Endodermal cell (in vitro differentiated cells): ENCODE measurements around the gene EXD3. TPM values are rescaled to one million over a fixed set of nuclear protein-coding genes. Genes with fewer than 3 reads are reported as not detected.
"Not testable (repeated sequence)": the region's sequence is repeated elsewhere in the genome, so short reads cannot be mapped to it uniquely, and the experiment has no call there.

Experiments
- DNase-seq: peaks from one replicate; pipeline ENCODE4 v3.0.0-alpha.2; 2017
- H3K27ac ChIP-seq: 2 replicates; pipeline ENCODE4 v1.5.1; 2013; ENCODE audit warnings: mild to moderate bottlenecking, low read depth, low read length, moderate library complexity
- H3K27me3 ChIP-seq: 2 replicates; pipeline ENCODE4 v1.6.1; 2013; ENCODE audit warnings: mild to moderate bottlenecking, low read length, moderate library complexity; ENCODE audit not compliant: insufficient read depth, control insufficient read depth, poor library complexity, severe bottlenecking
- H3K36me3 ChIP-seq: 2 replicates; pipeline ENCODE4 v1.7.0; 2013; ENCODE audit warnings: mild to moderate bottlenecking, low read length, moderate library complexity; ENCODE audit not compliant: control insufficient read depth, insufficient read depth
- H3K4me1 ChIP-seq: one replicate; pipeline ENCODE4 v1.7.0; 2013; ENCODE audit warnings: low read length; ENCODE audit not compliant: control insufficient read depth, insufficient read depth
- H3K4me3 ChIP-seq: 2 replicates; pipeline ENCODE4 v1.5.1; 2013; ENCODE audit warnings: mild to moderate bottlenecking, low read length, moderate library complexity
- H3K9ac ChIP-seq: 2 replicates; pipeline ENCODE4 v1.6.1; 2013; ENCODE audit warnings: mild to moderate bottlenecking, low read length, moderate library complexity; ENCODE audit not compliant: poor library complexity, severe bottlenecking; ENCODE audit errors: extremely low read depth
- H3K9me3 ChIP-seq: 2 replicates; pipeline ENCODE4 v1.6.1; 2013; ENCODE audit warnings: mild to moderate bottlenecking, low read length, moderate library complexity; ENCODE audit not compliant: control insufficient read depth
- H3K27ac Mint-ChIP-seq: 2 replicates; pipeline ENCODE4 v1.8.0; 2020; ENCODE audit warnings: mixed read lengths
- H3K27me3 Mint-ChIP-seq: 2 replicates; pipeline ENCODE4 v1.8.0; 2021; ENCODE audit warnings: mild to moderate bottlenecking, mixed read lengths; ENCODE audit not compliant: insufficient read depth
- H3K36me3 Mint-ChIP-seq: 2 replicates; pipeline ENCODE4 v1.8.0; 2020; ENCODE audit warnings: low read depth, mixed read lengths
- H3K4me1 Mint-ChIP-seq: 2 replicates; pipeline ENCODE4 v1.8.0; 2020; ENCODE audit warnings: mixed read lengths
- H3K4me3 Mint-ChIP-seq: 2 replicates; pipeline ENCODE4 v1.8.0; 2020; ENCODE audit warnings: mild to moderate bottlenecking, moderate library complexity, mixed read lengths
- H3K9me3 Mint-ChIP-seq: 2 replicates; pipeline ENCODE4 v1.8.0; 2020; ENCODE audit warnings: mild to moderate bottlenecking, mixed read lengths
- WGBS, 2 experiments: methylation state at CpG; one replicate each; pipeline versions ENCODE4 v1.1.5 to v1.1.7; 2013; ENCODE audit warnings: missing lambda C conversion rate in 2 of 2, mixed read lengths in 1 of 2; ENCODE audit not compliant: insufficient coverage in 1 of 2, insufficient read length in 1 of 2; 5-methylcytosine and 5-hydroxymethylcytosine counted together
- total RNA-seq, 2 donors: library from RNA; stranded (reverse); fragmentation: NEBNext Ultra II Directional in 1 of 2; extraction: Animal tissue kit (Norgen Biotek cat#: 25700) in 1 of 2; gene quantifications; 2 replicates in 1 of 2; 3 replicates in 1 of 2; pipeline ENCODE4 v1.2.1, GENCODE V29; 2021
- TF ChIP-seq, protein P1 (sequence below): fragments of 200-600 bp; sonication (generic); conservative IDR thresholded peaks from 2 replicates; pipeline ENCODE4 v1.5.0; 2021; ENCODE audit warnings: antibody characterized with exemption, mild to moderate bottlenecking

EXD3 gene
- total RNA-seq, 2 donors from 2014 or later = 15.5 to 31.0 TPM

DNA sequence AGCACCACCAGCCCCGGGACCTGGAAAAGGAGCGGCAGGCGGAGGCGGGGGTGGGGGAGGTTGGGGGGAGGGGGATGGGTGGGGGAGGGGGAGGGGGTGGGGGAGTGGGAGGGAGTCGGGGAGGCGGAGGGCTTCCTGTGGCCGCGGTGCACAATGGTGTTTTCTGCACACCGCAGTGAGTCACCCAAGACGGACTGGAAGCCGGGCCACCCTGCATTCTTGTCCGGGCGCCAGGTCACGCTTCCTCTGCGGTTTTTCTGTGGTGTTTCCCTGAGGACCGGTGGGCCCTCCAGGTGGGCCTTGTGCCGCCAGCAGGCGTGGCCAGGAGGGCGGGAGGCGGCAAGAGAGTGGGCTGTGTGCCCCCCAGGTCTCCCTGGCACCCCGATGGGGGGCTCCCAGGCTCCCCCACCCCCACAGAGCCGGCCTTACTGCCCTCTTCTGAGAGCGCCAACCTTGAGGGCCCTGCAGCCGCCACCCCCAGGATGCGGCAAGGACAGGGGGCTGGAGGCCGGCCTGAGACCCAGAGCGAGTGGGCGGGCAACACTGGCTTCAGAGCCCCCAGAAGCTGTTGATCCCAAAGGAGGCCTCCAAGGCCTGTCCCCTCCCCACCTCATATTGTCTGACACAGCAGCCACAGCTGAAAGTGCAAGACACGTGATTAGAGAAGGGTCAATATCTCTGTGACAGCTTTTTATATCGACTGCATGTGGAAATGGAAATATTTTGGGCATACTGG is 11.1 kb downstream of the EXD3 start:
- Mint-ChIP-seq H3K27ac (no peak overlapping the region), H3K27me3 (no peaks in the 10 kb centered on the region), H3K36me3 (peaks cover 6% of the 10 kb centered on the region), H3K4me3 (no peak overlapping the region), H3K9me3 (no peaks in the 10 kb centered on the region), H3K4me1 (no peaks in the 10 kb centered on the region)
- no peaks in the 10 kb centered on the region for H3K4me1 ChIP-seq
- no peaks in the 10 kb centered on the region for H3K36me3 ChIP-seq
- H3K27me3 ChIP-seq = no peaks in the 10 kb centered on the region
- DNase-seq = no peak
- WGBS, 2 experiments = 89 to 92% methylated on average over 14 to 24 of the region's 30 CpGs
- no peak overlapping the region for H3K4me3 ChIP-seq
- no peak overlapping the region for H3K27ac ChIP-seq
- H3K9ac ChIP-seq = no peak overlapping the region
- H3K9me3 ChIP-seq = no peaks in the 10 kb centered on the region
- TF ChIP-seq, protein P1, sequence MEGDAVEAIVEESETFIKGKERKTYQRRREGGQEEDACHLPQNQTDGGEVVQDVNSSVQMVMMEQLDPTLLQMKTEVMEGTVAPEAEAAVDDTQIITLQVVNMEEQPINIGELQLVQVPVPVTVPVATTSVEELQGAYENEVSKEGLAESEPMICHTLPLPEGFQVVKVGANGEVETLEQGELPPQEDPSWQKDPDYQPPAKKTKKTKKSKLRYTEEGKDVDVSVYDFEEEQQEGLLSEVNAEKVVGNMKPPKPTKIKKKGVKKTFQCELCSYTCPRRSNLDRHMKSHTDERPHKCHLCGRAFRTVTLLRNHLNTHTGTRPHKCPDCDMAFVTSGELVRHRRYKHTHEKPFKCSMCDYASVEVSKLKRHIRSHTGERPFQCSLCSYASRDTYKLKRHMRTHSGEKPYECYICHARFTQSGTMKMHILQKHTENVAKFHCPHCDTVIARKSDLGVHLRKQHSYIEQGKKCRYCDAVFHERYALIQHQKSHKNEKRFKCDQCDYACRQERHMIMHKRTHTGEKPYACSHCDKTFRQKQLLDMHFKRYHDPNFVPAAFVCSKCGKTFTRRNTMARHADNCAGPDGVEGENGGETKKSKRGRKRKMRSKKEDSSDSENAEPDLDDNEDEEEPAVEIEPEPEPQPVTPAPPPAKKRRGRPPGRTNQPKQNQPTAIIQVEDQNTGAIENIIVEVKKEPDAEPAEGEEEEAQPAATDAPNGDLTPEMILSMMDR = no peak

DNA sequence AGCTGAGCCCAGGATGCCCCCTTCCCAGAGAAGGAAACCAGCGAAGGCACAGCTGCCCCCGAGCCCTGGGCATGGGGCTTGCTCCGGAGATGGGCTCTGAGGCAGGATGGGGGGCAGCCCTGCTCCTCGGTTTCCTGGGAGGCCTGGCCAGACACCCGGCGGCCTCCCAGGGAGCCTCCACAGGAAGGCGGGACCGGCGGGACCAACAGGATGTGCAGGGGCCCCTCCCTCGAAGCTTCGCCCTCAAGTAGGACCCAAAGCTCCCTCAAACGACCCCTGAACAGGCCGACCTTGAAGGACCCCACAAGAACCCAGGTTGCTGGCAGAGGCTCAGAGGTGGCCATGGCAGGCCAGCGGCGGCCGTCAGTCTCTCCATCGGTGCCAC is 11.7 kb downstream of the EXD3 start:
- no peak overlapping the region for H3K9ac ChIP-seq
- H3K9me3 ChIP-seq = no peaks in the 10 kb centered on the region
- no peak overlapping the region for H3K27ac Mint-ChIP-seq
- no peaks in the 10 kb centered on the region for H3K36me3 ChIP-seq
- H3K36me3 Mint-ChIP-seq = peaks cover 6% of the 10 kb centered on the region
- TF ChIP-seq, protein P1 = no peak
- H3K9me3 Mint-ChIP-seq = no peaks in the 10 kb centered on the region
- no peak overlapping the region for H3K4me3 Mint-ChIP-seq
- no peaks in the 10 kb centered on the region for H3K4me1 Mint-ChIP-seq
- 87 to 90% methylated on average over 7 to 17 of the region's 17 CpGs for WGBS, 2 experiments
- no peak for DNase-seq
- no peak overlapping the region for H3K4me3 ChIP-seq
- H3K4me1 ChIP-seq = no peaks in the 10 kb centered on the region
- H3K27me3 ChIP-seq = no peaks in the 10 kb centered on the region
- H3K27ac ChIP-seq = no peak overlapping the region
- H3K27me3 Mint-ChIP-seq = no peaks in the 10 kb centered on the region

DNA sequence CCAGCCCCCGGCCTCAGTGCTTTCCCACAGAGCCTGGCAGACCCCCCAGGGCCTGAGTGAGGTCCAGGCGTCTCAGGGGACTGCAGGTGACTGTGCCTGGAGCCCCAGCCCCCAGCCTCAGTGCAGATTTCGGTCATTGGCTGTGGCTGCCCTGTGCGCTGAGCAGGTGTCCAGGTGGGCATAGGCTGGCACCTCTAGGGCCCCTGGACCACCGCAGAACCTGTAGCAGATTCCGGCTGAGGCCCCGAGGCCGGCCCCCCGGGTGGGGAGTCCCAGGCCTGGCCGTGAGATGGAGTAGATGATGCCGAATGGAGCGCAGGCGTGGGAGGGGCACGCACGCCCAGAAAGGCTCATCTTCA is 12.1 kb downstream of the EXD3 start:
- Histone ChIP-seq H3K36me3 (no peaks in the 10 kb centered on the region), H3K27me3 (no peaks in the 10 kb centered on the region), H3K9ac (no peak overlapping the region), H3K4me3 (no peak overlapping the region), H3K9me3 (no peaks in the 10 kb centered on the region), H3K4me1 (no peaks in the 10 kb centered on the region), H3K27ac (no peak overlapping the region)
- Mint-ChIP-seq H3K36me3 (peaks cover 6% of the 10 kb centered on the region), H3K4me3 (no peak overlapping the region), H3K27ac (no peak overlapping the region), H3K9me3 (no peaks in the 10 kb centered on the region), H3K4me1 (no peaks in the 10 kb centered on the region), H3K27me3 (peaks cover 2% of the 10 kb centered on the region)
- 92 to 96% methylated on average over 11 to 15 of the region's 15 CpGs for WGBS, 2 experiments
- TF ChIP-seq, protein P1 = no peak
- DNase-seq = no peak

DNA sequence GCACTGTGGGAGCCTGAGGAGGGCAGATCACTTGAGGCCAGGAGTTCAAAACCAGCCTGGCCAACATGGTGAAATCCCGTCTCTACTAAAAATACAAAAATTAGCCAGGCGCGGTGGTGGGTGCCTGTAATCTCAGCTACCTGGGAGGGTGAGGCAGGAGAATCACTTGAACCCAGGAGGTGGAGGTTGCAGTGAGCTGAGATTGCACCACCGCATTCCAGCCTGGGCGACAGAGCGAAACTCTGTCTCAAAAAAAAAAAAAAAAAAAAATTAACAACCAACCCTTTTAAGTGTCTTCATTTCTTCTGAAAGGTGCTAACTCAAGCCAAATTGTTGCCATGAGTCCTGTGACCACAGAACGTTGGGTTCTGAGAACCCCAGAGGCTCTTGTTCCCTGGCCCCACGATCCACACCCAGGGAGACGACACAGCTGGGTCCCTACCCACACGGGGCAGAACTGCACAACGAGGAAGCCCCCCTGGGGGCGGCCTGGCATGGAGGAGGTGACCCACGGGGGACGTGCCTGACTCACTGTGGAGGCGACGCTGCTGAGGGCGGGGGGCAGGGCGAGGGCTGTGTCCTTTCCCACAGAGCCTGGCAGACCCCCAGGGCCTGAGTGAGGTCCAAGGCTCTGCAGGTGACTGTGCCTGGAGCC is 12.6 kb downstream of the EXD3 start:
- not testable (repeated sequence) for H3K27ac Mint-ChIP-seq, H3K4me3 ChIP-seq, H3K27me3 ChIP-seq, H3K9ac ChIP-seq, H3K36me3 Mint-ChIP-seq, DNase-seq, H3K9me3 Mint-ChIP-seq, H3K27ac ChIP-seq, H3K27me3 Mint-ChIP-seq, H3K4me3 Mint-ChIP-seq, H3K4me1 ChIP-seq, H3K9me3 ChIP-seq, H3K36me3 ChIP-seq, H3K4me1 Mint-ChIP-seq
- 91 to 93% methylated on average over 7 to 18 of the region's 18 CpGs for WGBS, 2 experiments
